Measurements from ENCODE around the gene PLCL2.

- no peak for TF ChIP-seq CTCF (IDR thresholded peaks at IDR 0.05)
- no peak for TF ChIP-seq POLR2A (IDR thresholded peaks at IDR 0.05)
- no peak for TF ChIP-seq POLR2AphosphoS5 (IDR thresholded peaks at IDR 0.05)
Observed at GRCh38 chr3:17121336-17121735, 236.6 kb downstream of the PLCL2 start.

Data from gastroesophageal sphincter (tissue), 3 donors.